Activated CD4-positive, alpha-beta T cell treated with anti-CD3 and anti-CD28 coated beads for 4 hours (primary cell): ENCODE measurements around the gene TRIOBP.
"Not testable (repeated sequence)": the region's sequence is repeated elsewhere in the genome, so short reads cannot be mapped to it uniquely, and the experiment has no call there.

Experiments used
- DNase-seq, 2 donors: peaks; one replicate each; pipeline ENCODE4 v3.0.0-alpha.2; 2020

Gene TRIOBP, protein sequence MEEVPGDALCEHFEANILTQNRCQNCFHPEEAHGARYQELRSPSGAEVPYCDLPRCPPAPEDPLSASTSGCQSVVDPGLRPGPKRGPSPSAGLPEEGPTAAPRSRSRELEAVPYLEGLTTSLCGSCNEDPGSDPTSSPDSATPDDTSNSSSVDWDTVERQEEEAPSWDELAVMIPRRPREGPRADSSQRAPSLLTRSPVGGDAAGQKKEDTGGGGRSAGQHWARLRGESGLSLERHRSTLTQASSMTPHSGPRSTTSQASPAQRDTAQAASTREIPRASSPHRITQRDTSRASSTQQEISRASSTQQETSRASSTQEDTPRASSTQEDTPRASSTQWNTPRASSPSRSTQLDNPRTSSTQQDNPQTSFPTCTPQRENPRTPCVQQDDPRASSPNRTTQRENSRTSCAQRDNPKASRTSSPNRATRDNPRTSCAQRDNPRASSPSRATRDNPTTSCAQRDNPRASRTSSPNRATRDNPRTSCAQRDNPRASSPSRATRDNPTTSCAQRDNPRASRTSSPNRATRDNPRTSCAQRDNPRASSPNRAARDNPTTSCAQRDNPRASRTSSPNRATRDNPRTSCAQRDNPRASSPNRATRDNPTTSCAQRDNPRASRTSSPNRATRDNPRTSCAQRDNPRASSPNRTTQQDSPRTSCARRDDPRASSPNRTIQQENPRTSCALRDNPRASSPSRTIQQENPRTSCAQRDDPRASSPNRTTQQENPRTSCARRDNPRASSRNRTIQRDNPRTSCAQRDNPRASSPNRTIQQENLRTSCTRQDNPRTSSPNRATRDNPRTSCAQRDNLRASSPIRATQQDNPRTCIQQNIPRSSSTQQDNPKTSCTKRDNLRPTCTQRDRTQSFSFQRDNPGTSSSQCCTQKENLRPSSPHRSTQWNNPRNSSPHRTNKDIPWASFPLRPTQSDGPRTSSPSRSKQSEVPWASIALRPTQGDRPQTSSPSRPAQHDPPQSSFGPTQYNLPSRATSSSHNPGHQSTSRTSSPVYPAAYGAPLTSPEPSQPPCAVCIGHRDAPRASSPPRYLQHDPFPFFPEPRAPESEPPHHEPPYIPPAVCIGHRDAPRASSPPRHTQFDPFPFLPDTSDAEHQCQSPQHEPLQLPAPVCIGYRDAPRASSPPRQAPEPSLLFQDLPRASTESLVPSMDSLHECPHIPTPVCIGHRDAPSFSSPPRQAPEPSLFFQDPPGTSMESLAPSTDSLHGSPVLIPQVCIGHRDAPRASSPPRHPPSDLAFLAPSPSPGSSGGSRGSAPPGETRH (N-terminal part only)

DNA sequence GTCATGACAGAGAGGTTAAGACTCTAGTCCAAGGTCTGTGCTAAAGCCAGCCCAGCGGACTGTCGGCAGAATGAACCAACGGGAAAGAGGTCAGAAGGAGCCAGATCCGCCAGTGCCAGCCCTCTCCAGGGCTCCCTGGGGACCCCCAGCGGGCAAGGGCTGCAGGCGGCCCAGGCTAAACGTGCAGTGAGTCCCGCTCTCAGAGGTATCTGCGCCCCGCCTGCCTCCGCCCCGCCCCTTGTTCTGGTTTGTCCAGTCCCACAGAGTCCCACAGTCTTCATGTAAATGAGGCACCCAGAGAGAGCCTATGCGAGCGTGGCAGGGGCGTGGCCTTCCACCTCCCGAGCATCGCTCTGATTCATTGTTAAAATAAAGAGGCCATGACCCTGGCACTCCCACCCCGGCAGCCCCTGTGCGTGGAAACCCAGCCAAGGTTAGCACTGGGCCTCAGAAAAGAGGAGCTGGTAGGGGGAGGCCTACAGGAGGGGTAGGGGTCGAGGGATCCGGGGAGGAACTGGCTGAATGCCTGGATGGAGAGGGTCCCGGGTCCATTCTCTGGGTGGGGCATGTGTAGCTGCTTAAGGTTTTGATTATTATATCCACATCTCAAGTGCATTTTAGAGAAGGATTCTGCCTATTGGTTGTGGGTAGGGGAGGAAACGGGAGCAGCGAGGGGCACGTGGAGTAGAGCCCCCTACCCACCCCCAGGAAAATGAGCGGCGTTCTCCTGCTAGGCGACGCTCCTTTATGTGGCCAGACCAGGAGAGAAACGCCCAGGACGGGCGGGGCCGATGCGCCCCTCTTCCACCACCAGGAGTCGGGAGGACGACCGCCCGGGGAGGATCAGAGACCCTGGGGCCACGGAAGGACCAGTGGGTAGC, at the start of gene TRIOBP:
TSS of gene TRIOBP (plus strand) at position 392 of the 881 bp plus-strand sequence. CDS start 4,318 bp downstream, outside the sequence.
- DNase-seq, result peak; percentile 81 to 84

DNA sequence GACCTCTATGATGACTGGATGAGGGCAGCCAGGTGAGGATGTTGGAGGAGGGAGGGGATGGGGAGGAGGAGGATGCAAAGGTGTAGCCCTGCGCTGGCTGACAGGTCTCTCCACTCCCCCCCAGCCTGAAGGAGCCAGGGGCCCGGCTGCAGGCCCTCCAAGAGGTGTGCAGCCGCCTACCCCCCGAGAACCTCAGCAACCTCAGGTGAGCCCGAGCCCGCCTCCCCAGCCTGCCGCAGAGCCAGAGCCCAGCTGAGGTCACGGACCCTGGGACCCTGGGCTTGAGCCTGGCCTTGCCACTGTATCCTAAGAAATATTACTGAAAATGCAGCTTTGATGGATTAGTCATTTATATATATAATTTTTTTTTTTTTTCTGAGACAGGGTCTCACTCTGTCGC, 49.5 kb upstream of the TRIOBP start:
- DNase-seq, result no peak

DNA sequence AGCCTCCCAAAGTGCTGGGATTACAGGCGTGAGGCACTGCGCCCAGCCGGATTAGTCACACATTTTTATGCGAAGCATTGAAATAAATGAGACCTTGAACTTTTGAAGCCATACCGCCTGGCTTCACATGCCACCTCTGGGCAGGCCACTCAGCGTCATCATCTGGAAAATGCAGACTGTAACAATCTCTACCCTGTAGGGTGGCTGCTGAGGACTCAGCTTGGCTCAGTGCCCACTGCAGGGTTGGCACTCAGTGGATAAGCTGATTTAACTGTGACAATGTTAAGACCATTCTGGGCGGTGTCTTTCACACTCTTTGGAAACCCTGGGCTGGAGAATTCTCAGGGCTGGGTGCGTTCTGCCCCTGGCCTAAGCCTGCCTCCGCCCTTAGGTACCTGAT, 48.9 kb upstream of the TRIOBP start:
- no peak for DNase-seq

DNA sequence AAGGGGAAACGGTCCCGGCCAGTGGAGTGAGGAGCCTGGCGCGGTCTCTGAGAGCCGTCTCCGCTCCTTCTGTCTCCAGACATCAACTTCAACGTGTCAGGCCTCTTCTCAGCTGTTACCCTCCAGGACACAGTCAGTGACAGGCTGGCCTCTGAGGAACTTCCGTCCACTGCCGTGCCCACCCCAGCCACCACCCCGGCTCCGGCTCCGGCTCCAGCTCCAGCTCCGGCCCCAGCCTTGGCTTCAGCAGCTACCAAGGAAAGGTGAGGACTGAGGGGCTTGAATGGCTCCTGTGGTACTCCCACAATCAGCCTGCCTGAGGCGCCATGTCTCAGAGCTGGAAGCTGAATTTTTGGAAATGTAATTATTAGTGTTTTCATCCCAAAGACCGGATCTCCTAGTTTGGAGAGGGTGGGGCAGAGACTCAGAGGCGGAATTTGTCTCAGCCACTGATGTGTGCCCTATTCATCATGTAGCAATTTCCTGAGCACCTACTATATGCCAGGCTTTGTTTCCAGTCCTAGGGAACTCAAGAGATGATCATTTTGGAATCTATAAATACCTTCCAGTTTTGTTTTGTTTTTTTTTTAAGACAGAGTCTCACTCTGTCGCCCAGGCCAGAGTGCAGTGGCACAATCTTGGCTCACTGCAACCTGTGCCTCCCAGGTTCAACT, 46.2 kb upstream of the TRIOBP start:
- DNase-seq, result no peak

DNA sequence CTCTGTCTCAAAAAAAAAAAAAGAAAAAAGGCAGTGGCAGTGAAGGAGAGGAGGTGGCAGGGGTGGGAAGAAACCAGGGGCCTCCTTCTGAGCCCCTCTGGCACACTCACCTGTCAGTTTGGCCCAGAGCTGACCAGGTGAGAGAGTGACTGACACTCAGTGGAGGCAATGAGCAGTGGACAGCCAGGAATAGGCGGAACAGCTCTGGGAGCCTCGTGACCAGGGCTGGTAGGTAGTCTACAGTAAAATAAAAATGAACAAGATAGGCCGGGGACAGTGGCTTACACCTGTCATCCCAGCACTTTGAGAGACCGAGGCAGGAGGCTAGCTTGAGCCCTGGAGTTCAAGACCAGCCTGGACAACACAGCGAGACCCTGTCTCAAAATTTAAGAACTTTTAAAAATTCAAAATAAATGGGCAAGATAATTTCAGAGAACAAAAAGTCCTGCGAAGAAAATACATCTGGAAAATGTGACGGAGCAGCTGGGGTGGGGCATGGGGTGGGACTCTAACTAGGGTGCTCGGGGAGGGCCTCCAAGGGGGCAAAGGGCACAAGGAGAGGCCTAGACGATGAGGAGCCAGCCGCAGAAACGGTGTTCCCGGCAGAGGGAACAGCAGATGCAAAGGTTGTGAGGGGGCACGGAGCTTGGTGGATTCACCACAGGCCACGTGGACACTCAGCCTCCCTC, 42.1 kb upstream of the TRIOBP start:
- DNase-seq, result no peak

DNA sequence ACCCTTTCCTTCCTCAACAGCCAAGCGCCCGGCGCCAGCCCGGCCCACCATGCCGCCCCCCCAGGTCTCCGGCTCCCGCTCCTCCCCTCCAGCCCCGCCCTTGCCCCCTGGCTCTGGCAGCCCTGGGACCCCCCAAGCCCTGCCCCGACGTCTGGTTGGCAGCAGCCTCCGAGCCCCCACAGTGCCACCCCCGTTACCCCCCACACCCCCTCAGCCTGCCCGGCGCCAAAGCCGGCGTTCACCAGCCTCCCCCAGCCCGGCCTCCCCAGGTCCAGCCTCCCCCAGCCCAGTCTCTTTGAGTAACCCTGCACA, 41.6 kb upstream of the TRIOBP start:
- no peak for DNase-seq

DNA sequence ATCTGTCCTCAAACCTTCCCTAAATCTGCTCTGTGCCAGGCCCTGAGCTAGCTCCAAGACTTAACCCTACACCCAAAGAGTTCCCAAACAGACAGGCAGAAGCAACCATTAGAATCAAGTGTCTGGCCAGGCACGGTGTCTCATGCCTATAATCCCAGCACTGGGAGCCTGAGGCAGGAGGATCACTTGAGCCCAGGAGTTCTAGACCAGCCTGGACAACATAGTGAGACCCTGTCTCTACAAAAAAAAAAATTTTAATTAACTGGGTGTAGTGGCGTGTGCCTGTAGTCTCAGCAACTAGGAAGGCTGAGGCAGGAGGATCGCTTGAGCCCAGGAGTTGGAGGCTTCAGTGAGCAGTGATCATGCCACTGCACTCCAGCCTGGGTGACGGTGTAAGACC, 40.3 kb upstream of the TRIOBP start:
- not testable (repeated sequence) for DNase-seq

DNA sequence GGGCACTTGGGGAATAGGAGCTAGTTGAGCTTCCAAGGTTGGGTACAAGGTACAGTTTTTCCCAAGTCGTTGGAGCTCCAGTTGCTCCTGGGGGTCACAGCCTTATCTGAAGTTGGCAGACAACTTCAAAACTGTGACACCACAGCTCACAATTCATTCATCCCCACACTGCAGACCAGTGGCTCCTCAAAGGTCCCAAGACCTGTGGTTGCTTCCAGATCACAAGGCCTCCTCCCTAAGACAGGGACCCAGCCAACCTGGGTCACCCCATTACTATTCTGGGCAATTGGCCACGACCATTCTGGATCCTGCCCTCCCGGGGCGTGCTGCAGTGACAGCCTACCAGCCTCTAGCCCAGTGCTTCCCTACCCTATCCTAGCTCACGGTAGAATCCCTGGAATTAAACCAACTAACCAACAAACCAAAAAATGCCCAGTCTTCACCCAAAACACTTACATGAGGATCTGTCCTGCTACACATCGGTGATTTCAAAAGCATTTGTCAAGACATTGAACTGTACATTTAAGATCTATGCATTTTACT, 39.2 kb upstream of the TRIOBP start:
- no peak for DNase-seq

DNA sequence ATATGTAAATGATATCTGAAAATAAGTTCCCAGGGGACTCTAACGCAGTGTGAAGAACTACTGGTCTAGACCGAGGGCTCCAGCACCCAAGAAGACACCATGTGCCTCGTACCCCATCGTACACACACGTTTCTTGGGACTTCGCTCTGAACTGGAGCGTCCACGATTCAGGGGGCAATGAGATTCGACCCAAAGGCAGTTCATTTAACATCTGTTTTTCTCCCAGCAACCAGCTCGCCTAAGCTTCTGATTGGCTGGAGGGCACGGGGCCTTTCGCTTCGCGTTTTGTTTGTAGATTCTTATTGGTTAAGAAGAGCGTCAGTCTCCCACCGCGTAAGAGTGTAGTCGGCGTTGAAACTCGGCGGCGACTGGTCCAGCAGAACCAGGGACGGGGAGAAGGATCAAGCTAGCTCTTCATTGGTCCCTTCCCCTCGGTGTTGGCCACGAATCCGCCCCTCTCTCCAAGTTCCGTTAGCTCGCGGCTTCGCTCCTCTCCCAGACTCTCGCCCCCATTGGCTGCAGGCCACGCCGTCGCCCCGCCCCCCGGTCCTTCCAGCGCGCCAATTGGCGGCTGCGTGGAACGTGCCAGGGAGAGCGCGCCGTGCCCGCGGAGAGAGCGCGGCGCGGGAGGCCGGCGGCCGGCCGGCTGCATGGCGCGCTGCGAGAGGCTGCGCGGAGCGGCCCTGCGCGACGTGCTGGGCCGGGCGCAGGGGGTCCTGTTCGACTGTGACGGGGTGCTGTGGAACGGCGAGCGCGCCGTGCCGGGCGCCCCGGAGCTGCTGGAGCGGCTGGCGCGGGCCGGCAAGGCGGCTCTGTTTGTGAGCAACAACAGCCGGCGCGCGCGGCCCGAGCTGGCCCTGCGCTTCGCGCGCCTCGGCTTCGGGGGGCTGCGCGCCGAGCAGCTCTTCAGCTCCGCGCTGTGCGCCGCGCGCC, 38.4 kb upstream of the TRIOBP start, which contains the start of gene PDXP:
TSS of gene PDXP (plus strand) at position 591 of the 933 bp plus-strand sequence. CDS start at position 651, 60 bp downstream.
- peak; percentile 98 for DNase-seq

DNA sequence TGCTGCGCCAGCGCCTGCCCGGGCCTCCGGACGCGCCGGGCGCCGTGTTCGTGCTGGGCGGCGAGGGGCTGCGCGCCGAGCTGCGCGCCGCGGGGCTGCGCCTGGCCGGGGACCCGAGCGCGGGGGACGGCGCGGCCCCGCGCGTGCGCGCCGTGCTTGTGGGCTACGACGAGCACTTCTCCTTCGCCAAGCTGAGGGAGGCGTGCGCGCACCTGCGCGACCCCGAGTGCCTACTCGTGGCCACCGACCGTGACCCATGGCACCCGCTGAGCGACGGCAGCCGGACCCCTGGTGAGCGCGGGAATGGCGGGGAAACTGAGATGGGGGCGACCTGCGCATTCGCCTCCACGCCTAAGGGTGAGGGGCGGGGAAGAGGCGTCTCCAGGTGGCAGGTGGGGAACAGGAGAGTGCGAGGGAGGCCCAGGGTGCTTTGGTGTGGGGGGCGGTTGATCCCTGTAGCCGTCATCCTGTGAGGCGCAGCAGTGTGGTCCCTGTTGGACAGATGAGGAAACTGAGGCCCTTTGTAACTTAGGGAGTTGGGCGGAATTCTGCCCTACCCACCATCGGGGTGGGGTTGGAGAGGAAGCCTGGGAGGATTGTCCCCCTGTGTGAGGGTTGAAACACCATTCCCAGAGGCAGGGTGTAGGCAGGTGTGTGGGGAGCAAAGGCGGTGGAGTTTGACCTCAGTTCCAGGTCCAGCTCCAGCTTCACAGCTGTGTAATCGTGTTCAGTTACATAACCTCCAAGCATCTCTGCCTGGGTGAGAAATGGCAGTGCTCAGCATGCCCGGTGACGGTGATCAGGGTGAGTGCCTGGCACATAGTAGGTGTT, 37.6 kb upstream of the TRIOBP start:
- no peak for DNase-seq

DNA sequence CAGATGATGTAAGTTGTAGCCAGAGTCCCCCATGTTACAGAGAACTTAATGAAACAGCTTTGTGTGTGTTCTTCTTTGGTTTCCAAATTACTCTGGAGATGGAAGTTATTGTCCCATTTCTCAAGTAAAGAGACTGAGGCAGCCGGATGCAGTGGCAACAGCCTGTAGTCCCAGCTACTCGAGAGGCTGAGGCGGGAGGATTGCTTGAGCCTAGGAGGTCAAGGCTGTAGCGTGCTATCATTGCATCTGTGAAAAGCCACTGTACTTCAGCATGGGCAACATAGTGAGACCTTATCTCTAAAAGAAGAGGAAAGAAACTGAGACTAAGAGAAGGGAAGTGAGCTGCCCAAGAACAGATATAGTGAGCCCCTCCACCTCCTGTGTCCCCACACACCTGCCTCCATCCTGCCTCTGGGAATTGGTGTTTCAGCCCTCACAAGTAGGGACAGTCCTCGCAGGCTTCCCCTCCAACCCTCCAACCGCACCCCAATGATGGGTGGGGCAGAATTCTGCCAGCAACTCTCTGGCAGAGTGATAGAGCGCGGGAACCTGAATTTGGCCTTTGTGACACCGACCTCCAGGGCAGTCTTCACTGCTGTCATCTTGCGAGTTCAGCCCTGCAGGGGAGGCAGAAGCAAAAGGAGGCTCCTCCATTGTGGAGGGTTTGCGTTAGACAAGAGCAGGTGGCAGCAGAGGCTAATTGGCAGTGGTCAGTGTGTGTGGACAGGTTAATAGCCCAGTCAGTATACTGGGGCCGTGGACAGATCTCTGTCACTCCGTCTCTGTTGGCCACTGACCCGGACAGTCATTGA, 36.7 kb upstream of the TRIOBP start:
- DNase-seq, result no peak

DNA sequence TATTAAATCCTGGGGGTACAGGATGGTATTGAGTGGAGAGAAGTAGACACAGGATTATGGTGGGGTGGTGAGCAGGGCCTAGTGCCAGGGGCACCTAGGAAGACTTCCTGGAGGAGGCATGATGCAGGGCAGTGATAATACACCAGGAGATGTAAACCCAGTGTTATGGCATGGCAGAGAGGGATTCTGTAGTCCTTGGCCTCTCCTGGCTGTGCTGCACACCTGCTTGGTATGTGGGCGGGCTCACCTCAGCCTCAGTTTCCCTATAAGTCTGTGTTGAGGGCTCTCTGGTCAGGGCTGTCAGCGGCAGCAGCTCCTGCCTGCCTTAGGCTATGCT, 36.2 kb upstream of the TRIOBP start:
- no peak for DNase-seq

DNA sequence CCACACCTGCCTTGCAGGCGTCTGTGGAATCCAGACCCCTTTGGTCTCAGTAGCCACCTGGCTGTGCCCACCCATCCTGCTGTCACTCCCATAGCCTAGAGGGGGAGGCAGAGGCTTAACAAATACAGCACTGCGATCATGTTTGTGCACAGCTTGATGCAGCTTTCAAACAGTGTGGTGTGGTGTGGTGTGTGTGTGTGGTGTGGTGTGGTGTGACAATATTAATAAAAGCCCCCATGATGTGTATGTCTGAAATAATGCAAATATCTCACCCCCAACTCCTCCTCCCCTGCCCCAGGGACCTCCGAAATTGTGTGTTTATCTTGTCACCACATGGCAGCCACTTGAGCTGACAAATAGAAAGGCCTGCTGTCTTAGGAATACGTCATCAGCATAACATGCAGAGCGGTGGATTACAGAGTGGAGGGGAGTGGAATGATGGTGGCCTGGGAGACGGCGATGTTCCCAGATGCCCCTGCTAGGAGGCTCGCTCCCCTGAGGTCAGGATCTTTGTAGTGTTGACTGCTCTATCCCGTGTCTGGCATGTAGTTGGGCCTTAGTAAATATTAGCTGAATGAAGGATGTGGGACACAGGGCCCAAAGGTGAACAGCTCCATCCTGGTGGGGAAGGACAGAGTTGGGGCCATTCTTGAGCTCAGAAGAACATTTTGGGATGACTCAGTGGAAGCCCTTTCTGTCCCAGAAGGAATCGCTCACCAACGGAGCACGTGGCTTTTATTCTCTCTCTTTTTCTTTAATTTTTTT, 35.5 kb upstream of the TRIOBP start:
- no peak for DNase-seq

DNA sequence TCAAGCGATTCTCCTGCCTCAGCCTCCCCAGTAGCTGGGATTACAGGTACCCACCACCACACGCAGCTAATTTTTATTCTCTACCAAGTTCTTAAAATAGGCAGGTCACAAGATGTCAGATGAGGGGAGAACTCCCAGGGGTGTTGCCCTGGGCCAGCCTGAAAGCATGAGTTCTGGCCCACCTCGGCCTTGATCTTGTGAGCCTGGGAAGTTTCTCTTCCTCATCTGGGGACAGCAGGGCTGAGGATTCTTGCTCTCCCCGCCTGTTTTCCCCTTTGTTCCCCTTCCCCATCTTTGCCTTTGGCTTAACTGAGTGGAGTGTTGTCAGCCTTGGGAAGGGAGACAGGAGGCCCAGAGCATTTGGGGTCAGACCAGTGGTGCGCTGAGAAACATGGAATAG, 34.8 kb upstream of the TRIOBP start:
- DNase-seq, result no peak

DNA sequence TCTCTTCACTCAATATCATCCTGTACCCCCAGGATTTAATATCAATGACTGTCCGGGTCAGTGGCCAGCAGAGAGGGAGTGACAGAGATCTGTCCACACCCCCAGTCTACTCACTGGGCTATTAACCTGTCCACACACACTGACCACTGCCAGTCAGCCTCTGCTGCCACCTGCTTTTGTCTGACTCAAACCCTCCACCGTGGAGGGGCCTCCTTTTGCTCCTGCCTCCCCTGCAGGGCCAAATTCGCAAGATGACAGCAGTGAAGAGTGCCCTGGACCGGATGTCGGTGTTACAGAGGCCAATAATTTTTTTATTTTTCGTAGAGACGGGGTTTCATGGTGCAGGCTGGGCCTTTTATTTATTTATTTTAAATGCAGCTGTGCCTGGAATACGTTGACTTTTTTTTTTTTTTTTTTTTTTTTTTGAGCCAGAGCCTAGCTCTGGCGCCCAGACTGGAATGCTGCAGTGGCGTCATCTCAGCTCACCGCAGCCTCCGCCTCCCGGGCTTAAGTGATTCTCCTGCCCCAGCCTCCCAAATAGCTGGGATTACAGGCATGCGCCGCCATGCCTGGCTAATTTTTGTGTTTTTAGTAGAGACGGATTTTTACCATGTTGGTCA, 33.2 kb upstream of the TRIOBP start:
- no peak for DNase-seq
